CD14-positive monocyte (primary cell): ENCODE measurements around the gene APC. TPM values are rescaled to one million over a fixed set of nuclear protein-coding genes. Genes with fewer than 3 reads are reported as not detected.
A peak's percentile ranks its signal among the peaks of the same experiment; 100 is the strongest.

Experiments
- DNase-seq, 3 donors: peaks; one replicate each; pipeline ENCODE4 v3.0.0-alpha.2; 2011 to 2022
- H2AFZ ChIP-seq: 2 replicates; pipeline ENCODE4 v1.6.0; 2012; ENCODE audit warnings: mild to moderate bottlenecking, low read depth, low read length, inconsistent platforms; ENCODE audit not compliant: insufficient read depth, poor library complexity, severe bottlenecking
- H3K27ac ChIP-seq, 2 donors: 1 replicate in 1 of 2; 2 replicates in 1 of 2; pipeline ENCODE4 v1.5.1; 2012 to 2013; ENCODE audit warnings: low read length in 2 of 2, control low read depth in 1 of 2, inconsistent platforms in 1 of 2, low read depth in 1 of 2, mild to moderate bottlenecking in 1 of 2
- H3K27me3 ChIP-seq, 2 donors: one replicate each; pipeline versions ENCODE4 v1.6.0 to v1.6.1; 2011 to 2013; ENCODE audit warnings: low read length in 2 of 2; ENCODE audit not compliant: control insufficient read depth in 2 of 2, insufficient read depth in 2 of 2
- H3K36me3 ChIP-seq, 2 donors: replicated peaks in 1 of 2; 1 replicate in 1 of 2; 2 replicates in 1 of 2; pipeline versions ENCODE4 v1.5.1 to v1.6.1; 2012 to 2013; ENCODE audit warnings: low read length in 2 of 2, control low read depth in 1 of 2, inconsistent platforms in 1 of 2, mild to moderate bottlenecking in 1 of 2; ENCODE audit not compliant: insufficient read depth in 2 of 2, control insufficient read depth in 1 of 2
- H3K4me1 ChIP-seq, 2 donors: 1 replicate in 1 of 2; 2 replicates in 1 of 2; pipeline versions ENCODE4 v1.5.1 to v1.6.1; 2012 to 2013; ENCODE audit warnings: low read length in 2 of 2, control low read depth in 1 of 2, inconsistent platforms in 1 of 2, mild to moderate bottlenecking in 1 of 2, moderate library complexity in 1 of 2; ENCODE audit not compliant: insufficient read depth in 2 of 2, control insufficient read depth in 1 of 2
- H3K4me2 ChIP-seq: replicated peaks from 2 replicates; pipeline ENCODE3; 2012; ENCODE audit warnings: low read length, moderate library complexity, mild to moderate bottlenecking; ENCODE audit not compliant: poor library complexity, severe bottlenecking; ENCODE audit errors: extremely low read depth
- H3K4me3 ChIP-seq, 3 experiments: fragments of 200-600 bp in 1 of 3; sonication (generic) in 1 of 3; replicated peaks in 1 of 3; 1 replicate in 2 of 3; 2 replicates in 1 of 3; pipeline ENCODE4 v1.5.1; 2011 to 2013; ENCODE audit warnings: low read length in 3 of 3, mild to moderate bottlenecking in 3 of 3, control low read depth in 2 of 3, low read depth in 2 of 3, inconsistent platforms in 1 of 3, moderate library complexity in 1 of 3
- H3K79me2 ChIP-seq: 2 replicates; pipeline ENCODE4 v1.6.0; 2012; ENCODE audit warnings: mild to moderate bottlenecking, control low read depth, inconsistent platforms, low read length, moderate library complexity; ENCODE audit not compliant: insufficient read depth
- H3K9ac ChIP-seq: 2 replicates; pipeline ENCODE4 v1.6.0; 2017; ENCODE audit warnings: low read length, mild to moderate bottlenecking; ENCODE audit not compliant: insufficient read depth, poor library complexity, severe bottlenecking
- H3K9me3 ChIP-seq, 2 donors: replicated peaks in 1 of 2; 1 replicate in 1 of 2; 2 replicates in 1 of 2; pipeline versions ENCODE4 v1.5.1 to v1.6.1; 2012 to 2013; ENCODE audit warnings: low read length in 2 of 2, control low read depth in 1 of 2; ENCODE audit not compliant: control insufficient read depth in 1 of 2, insufficient read depth in 1 of 2
- H4K20me1 ChIP-seq: 2 replicates; pipeline ENCODE4 v1.6.0; 2012; ENCODE audit warnings: mild to moderate bottlenecking, low read length, control low read depth, moderate library complexity; ENCODE audit not compliant: insufficient read depth
- H3K27ac Mint-ChIP-seq, 7 donors: one replicate each; pipeline ENCODE4 v1.8.0; 2020; ENCODE audit warnings: mild to moderate bottlenecking in 7 of 7, mixed read lengths in 7 of 7, moderate library complexity in 6 of 7, inconsistent platforms in 2 of 7
- H3K27me3 Mint-ChIP-seq, 3 donors: one replicate each; pipeline ENCODE4 v1.8.0; 2021 to 2022; ENCODE audit warnings: low read depth in 3 of 3, mild to moderate bottlenecking in 3 of 3, mixed read lengths in 3 of 3, moderate library complexity in 3 of 3, inconsistent platforms in 1 of 3
- H3K36me3 Mint-ChIP-seq, 2 donors: one replicate each; pipeline ENCODE4 v1.8.0; 2020; ENCODE audit warnings: mixed read lengths in 2 of 2, inconsistent platforms in 1 of 2, mild to moderate bottlenecking in 1 of 2
- H3K4me1 Mint-ChIP-seq: one replicate; pipeline ENCODE4 v1.8.0; 2020; ENCODE audit warnings: mild to moderate bottlenecking, mixed read lengths
- H3K4me3 Mint-ChIP-seq, 2 donors: one replicate each; pipeline ENCODE4 v1.8.0; 2020; ENCODE audit warnings: mild to moderate bottlenecking in 2 of 2, mixed read lengths in 2 of 2, moderate library complexity in 1 of 2
- H3K9me3 Mint-ChIP-seq, 7 donors: one replicate each; pipeline ENCODE4 v1.8.0; 2020 to 2022; ENCODE audit warnings: mixed read lengths in 7 of 7, mild to moderate bottlenecking in 6 of 7, moderate library complexity in 6 of 7, inconsistent platforms in 2 of 7
- CTCF ChIP-seq: fragments of 200-600 bp; IDR thresholded peaks from one replicate; pipeline ENCODE4 v1.8.0; 2022; ENCODE audit warnings: antibody characterized with exemption, mild to moderate bottlenecking
- WGBS: methylation state at CpG from one replicate; pipeline ENCODE4 v1.1.5; 2013; ENCODE audit warnings: missing lambda C conversion rate; ENCODE audit not compliant: insufficient coverage; 5-methylcytosine and 5-hydroxymethylcytosine counted together
- intact Hi-C, 2 donors: fragments of 100-400 bp; cut with micrococcal nuclease; formaldehyde crosslinking; loops; one replicate each; pipeline versions ENCODE4 v1.15.0 to v1.15.1; 2023
- polyA plus RNA-seq, 3 donors: library from polyadenylated mRNA; depleted of rRNA in 1 of 3; unstranded in 2 of 3; stranded (reverse) in 1 of 3; fragments of 300-500 nt in 2 of 3; fragments of >200 nt in 1 of 3; fragmentation: Illumina TruSeq in 2 of 3; gene quantifications; 1 replicate in 2 of 3; 2 replicates in 1 of 3; pipeline ENCODE4 v1.2.3, GENCODE V29; 2012 to 2021

APC gene
- polyA plus RNA-seq, 3 donors, result 6.5 to 13.6 (median 9.0) TPM

- Histone ChIP-seq H3K4me2 (no peak overlapping the region), H2AFZ (no peak overlapping the region), H3K36me3 (no peaks in the 10 kb centered on the region), H3K4me1 (no peaks in the 10 kb centered on the region), H4K20me1 (no peaks in the 10 kb centered on the region), H3K27me3 (peaks cover 0 to 4% of the 10 kb centered on the region in 2 donors), H3K9me3 (no peaks in the 10 kb centered on the region), H3K9ac (no peak overlapping the region), H3K27ac (no peak overlapping the region), H3K79me2 (no peaks in the 10 kb centered on the region), H3K4me3 (no peak overlapping the region)
- Mint-ChIP-seq H3K4me1 (no peaks in the 10 kb centered on the region), H3K27ac (no peak overlapping the region), H3K27me3 (peaks cover 6 to 8% (median 6%) of the 10 kb centered on the region in 3 donors), H3K9me3 (peaks cover 0 to 6% (median 0%) of the 10 kb centered on the region in 7 donors), H3K4me3 (no peak overlapping the region), H3K36me3 (no peaks in the 10 kb centered on the region)
- DNase-seq, result no peak
- TF ChIP-seq CTCF, result no peak
- WGBS, result 100% methylated on average over 1 of the region's 2 CpGs
- intact Hi-C loops, result loop anchor here in 1 of 2 donors (10.0 kb wide), 1 partner anchor 57 kb away; no protein-coding TSS in a partner anchor
Observed at GRCh38 chr5:112697833-112698232, 39.9 kb upstream of the APC start.

GRCh38 chr5:112703866-112704820, 33.5 kb upstream of the APC start:
- Mint-ChIP-seq H3K9me3 (peaks cover 0 to 2% (median 0%) of the 10 kb centered on the region in 7 donors), H3K27me3 (peaks cover 2 to 4% (median 2%) of the 10 kb centered on the region in 3 donors), H3K4me1 (peaks cover 23% of the 10 kb centered on the region), H3K27ac (peak overlapping the region in 1 of 7 donors; percentile 8), H3K4me3 (no peak overlapping the region), H3K36me3 (no peaks in the 10 kb centered on the region)
- DNase-seq, result no peak
- no peak overlapping the region for H3K27ac ChIP-seq
- H3K4me3 ChIP-seq, result no peak overlapping the region
- peaks cover 13 to 20% of the 10 kb centered on the region in 2 donors for H3K4me1 ChIP-seq
- H3K9ac ChIP-seq, result no peak overlapping the region
- TF ChIP-seq CTCF, result no peak
- H3K27me3 ChIP-seq, result no peaks in the 10 kb centered on the region
- H3K4me2 ChIP-seq, result no peak overlapping the region
- H3K36me3 ChIP-seq, result no peaks in the 10 kb centered on the region
- H3K9me3 ChIP-seq, result no peaks in the 10 kb centered on the region
- intact Hi-C loops, result no loop called here
- WGBS, result 0% methylated on average over 1 of the region's 7 CpGs
- peaks cover 4% of the 10 kb centered on the region for H4K20me1 ChIP-seq
- H2AFZ ChIP-seq, result peak overlapping the region; percentile 10
- peaks cover 18% of the 10 kb centered on the region for H3K79me2 ChIP-seq
